SU-DHL-6 (cell line): ENCODE results near the gene TOGARAM2.
"Not testable (repeated sequence)": the region's sequence is repeated elsewhere in the genome, so short reads cannot be mapped to it uniquely, and the experiment has no call there.

Source experiments
- H2AFZ ChIP-seq: fragments of 200-600 bp; sonication (generic); 2 replicates; pipeline ENCODE4 v1.6.1; 2014; ENCODE audit warnings: low read depth, mild to moderate bottlenecking, moderate library complexity, mixed read lengths, antibody characterized with exemption, low read length; ENCODE audit not compliant: severe bottlenecking
- H3F3A ChIP-seq: fragments of 200-600 bp; shearing (Covaris generic); 2 replicates; pipeline ENCODE4 v1.6.0; 2016; ENCODE audit warnings: antibody characterized with exemption, mild to moderate bottlenecking; ENCODE audit not compliant: insufficient read depth
- H3K27ac ChIP-seq: fragments of 200-600 bp; sonication (generic); 2 replicates; pipeline ENCODE4 v1.5.1; 2016; ENCODE audit warnings: low read depth, mild to moderate bottlenecking, low read length, moderate library complexity, mixed read lengths
- H3K27me3 ChIP-seq: fragments of 200-600 bp; sonication (generic), shearing (Covaris generic); 2 replicates; pipeline ENCODE4 v1.6.0; 2014; ENCODE audit warnings: mild to moderate bottlenecking, low read length
- H3K36me3 ChIP-seq: fragments of 200-600 bp; sonication (generic); 2 replicates; pipeline ENCODE4 v1.6.1; 2014; ENCODE audit warnings: mild to moderate bottlenecking, low read length, mixed read lengths
- H3K4me2 ChIP-seq: fragments of 300-600, 200-600 bp; shearing (Covaris generic), sonication (generic); 2 replicates; pipeline ENCODE4 v1.6.0; 2014; ENCODE audit warnings: low read length, low read depth, mild to moderate bottlenecking; ENCODE audit not compliant: poor library complexity, severe bottlenecking
- H3K4me3 ChIP-seq: fragments of 200-600 bp; sonication (generic); 2 replicates; pipeline ENCODE4 v1.5.1; 2014; ENCODE audit warnings: antibody characterized with exemption, low read length, mild to moderate bottlenecking, mixed read lengths; ENCODE audit not compliant: insufficient read depth, poor library complexity, severe bottlenecking
- H3K79me2 ChIP-seq: fragments of 200-600 bp; sonication (generic); 2 replicates; pipeline ENCODE4 v1.6.1; 2014; ENCODE audit warnings: mild to moderate bottlenecking, low read length, moderate library complexity; ENCODE audit not compliant: insufficient read depth
- H3K9ac ChIP-seq: fragments of 200-600 bp; sonication (generic); 2 replicates; pipeline ENCODE4 v1.7.0; 2014; ENCODE audit warnings: mild to moderate bottlenecking, low read length
- H3K9me2 ChIP-seq: fragments of 200-600 bp; sonication (generic); replicated peaks from 2 replicates; pipeline ENCODE4 v1.6.1; 2014; ENCODE audit warnings: low read length; ENCODE audit not compliant: insufficient read depth
- H3K9me3 ChIP-seq: fragments of 200-600 bp; sonication (generic); 2 replicates; pipeline ENCODE4 v1.6.1; 2014; ENCODE audit warnings: low read length, mixed read lengths; ENCODE audit not compliant: insufficient read depth
- H4K20me1 ChIP-seq: fragments of 200-600 bp; sonication (generic); 2 replicates; pipeline ENCODE4 v1.6.1; 2014; ENCODE audit warnings: low read depth, mild to moderate bottlenecking, antibody characterized with exemption, low read length, moderate library complexity, mixed read lengths
- EZH2phosphoT487 ChIP-seq: fragments of 200-600 bp; sonication (generic), shearing (Covaris generic); conservative IDR thresholded peaks from 2 replicates; pipeline ENCODE4 v1.6.1; 2018; ENCODE audit warnings: mild to moderate bottlenecking, antibody characterized with exemption, low read length, moderate library complexity, mixed read lengths
- TF ChIP-seq, protein P1 (sequence below): fragments of 200-600 bp; sonication (generic); IDR thresholded peaks from one replicate; pipeline ENCODE4 v1.5.1; 2017; ENCODE audit warnings: antibody characterized with exemption, mild to moderate bottlenecking, low read length, moderate library complexity; ENCODE audit not compliant: insufficient read depth, poor library complexity, severe bottlenecking

TOGARAM2 gene

DNA sequence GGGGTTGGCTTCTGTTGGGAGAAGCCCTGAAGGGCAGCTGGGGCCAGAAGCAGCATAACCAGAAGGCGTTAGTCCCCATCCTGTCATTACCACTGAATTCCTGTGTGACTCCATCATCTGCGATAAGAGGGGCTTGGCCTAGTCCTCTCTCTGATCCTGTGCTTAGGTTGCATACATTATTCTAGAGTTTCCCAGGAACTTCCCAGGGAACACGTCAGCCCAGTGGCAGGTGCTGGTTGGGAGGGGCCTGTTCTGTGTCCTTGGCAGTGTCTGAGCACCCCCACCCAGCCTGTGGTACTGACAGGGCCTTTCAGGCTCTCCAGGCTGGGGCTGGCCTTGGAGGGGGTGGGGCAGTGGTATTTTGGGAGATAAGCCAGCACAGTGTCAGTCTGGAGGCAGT, 4.5 kb upstream of the TOGARAM2 start:
- Histone ChIP-seq H3K9me3 (no peaks in the 10 kb centered on the region), H3K27me3 (no peaks in the 10 kb centered on the region), H3K79me2 (no peaks in the 10 kb centered on the region), H3K4me3 (no peak overlapping the region), H3K9me2 (no peaks in the 10 kb centered on the region), H2AFZ (no peak overlapping the region), H3K36me3 (no peaks in the 10 kb centered on the region), H3K9ac (no peak overlapping the region), H4K20me1 (no peaks in the 10 kb centered on the region), H3K27ac (no peak overlapping the region), H3K4me2 (no peak overlapping the region), H3F3A (no peaks in the 10 kb centered on the region)
- TF ChIP-seq EZH2phosphoT487: no peak
- TF ChIP-seq, protein P1, sequence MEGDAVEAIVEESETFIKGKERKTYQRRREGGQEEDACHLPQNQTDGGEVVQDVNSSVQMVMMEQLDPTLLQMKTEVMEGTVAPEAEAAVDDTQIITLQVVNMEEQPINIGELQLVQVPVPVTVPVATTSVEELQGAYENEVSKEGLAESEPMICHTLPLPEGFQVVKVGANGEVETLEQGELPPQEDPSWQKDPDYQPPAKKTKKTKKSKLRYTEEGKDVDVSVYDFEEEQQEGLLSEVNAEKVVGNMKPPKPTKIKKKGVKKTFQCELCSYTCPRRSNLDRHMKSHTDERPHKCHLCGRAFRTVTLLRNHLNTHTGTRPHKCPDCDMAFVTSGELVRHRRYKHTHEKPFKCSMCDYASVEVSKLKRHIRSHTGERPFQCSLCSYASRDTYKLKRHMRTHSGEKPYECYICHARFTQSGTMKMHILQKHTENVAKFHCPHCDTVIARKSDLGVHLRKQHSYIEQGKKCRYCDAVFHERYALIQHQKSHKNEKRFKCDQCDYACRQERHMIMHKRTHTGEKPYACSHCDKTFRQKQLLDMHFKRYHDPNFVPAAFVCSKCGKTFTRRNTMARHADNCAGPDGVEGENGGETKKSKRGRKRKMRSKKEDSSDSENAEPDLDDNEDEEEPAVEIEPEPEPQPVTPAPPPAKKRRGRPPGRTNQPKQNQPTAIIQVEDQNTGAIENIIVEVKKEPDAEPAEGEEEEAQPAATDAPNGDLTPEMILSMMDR: no peak

DNA sequence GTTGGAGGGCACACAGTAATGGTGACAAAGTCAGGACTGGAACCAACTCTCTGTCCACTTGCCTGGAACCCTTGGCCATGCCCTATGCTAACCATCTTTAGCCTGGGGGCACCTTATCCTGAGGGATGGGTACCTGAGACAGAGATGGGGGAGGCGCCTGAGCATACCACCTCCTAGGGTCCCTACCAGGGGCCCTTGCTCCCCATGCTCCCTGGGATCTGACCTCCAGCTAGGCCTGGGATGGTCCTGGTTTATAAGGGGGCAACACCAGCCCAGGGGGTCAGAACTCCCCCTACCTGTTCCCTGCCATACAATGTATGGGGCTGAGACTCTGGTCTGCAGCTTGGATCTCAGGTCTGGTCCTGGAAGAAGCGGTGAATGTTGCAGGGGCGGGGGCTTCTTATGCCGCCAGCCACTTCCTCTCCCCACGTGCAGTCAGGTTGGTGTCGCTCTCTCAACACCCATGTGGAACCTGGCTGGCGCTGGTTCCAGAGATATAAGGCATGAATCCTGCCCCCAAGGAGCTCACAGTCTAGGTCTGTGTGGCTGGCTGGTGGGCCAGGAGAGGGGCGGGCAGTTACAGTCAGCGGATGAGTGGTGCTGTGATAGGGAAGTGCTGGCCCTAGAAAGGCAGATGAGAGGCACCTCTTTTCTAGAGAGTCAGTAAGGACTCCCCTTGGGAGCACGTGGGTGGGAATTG, 3.8 kb upstream of the TOGARAM2 start:
- Histone ChIP-seq H3K9me2 (no peaks in the 10 kb centered on the region), H3K9ac (no peak overlapping the region), H3K4me3 (no peak overlapping the region), H2AFZ (no peak overlapping the region), H3K27me3 (no peaks in the 10 kb centered on the region), H3K79me2 (no peaks in the 10 kb centered on the region), H3F3A (no peaks in the 10 kb centered on the region), H3K36me3 (no peaks in the 10 kb centered on the region), H3K9me3 (no peaks in the 10 kb centered on the region), H4K20me1 (no peaks in the 10 kb centered on the region), H3K4me2 (no peak overlapping the region), H3K27ac (no peak overlapping the region)
- no peak for TF ChIP-seq EZH2phosphoT487
- TF ChIP-seq, protein P1: no peak

DNA sequence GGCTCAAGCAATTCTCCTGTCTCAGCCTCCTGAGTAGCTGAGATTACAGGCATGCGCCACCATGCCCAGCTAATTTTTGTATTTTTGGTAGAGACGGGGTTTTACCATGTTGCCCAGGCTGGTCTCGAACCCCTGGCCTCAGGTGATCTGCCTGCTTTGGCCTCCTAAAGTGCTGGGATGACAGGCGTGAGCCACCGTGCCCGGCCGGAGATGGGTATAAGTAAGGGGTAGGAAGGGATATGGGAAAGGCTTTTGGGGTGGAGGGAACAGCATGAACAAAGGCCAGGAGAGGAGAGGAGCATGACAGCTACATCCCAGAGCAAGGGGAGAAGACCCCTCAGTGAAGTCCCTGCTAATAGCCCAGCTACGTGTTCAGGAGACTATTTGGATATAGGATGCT, 3.1 kb upstream of the TOGARAM2 start:
- H3K4me3 ChIP-seq, H2AFZ ChIP-seq, H3K4me2 ChIP-seq, H3K9ac ChIP-seq, H3K36me3 ChIP-seq, H3F3A ChIP-seq, H3K27ac ChIP-seq, H3K9me3 ChIP-seq, H3K27me3 ChIP-seq, H4K20me1 ChIP-seq, H3K9me2 ChIP-seq, H3K79me2 ChIP-seq: not testable (repeated sequence)

DNA sequence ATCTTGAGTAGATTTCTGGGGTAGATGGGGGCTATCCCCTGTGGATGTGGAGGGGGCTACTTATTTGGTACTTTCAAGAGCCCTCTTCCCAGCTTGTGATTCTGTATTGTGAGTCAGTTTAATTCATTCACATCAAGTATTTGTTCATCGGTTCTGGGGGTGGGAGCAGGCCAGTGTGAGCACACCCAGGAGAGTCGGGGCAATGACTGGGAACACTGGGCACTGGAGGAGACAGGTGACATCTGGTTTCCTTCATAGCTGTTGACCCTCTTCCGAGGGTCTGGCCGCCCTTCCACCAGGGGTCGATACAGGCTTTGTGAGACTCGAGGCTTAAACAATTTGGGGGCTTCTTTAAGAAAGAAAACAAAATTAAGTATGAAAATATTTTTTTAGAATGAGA, 2.5 kb upstream of the TOGARAM2 start:
- no peak overlapping the region for H3K4me2 ChIP-seq
- H3K9ac ChIP-seq: no peak overlapping the region
- H3F3A ChIP-seq: no peaks in the 10 kb centered on the region
- no peaks in the 10 kb centered on the region for H3K36me3 ChIP-seq
- no peak for TF ChIP-seq EZH2phosphoT487
- no peaks in the 10 kb centered on the region for H4K20me1 ChIP-seq
- no peak overlapping the region for H2AFZ ChIP-seq
- H3K4me3 ChIP-seq: no peak overlapping the region
- no peaks in the 10 kb centered on the region for H3K9me3 ChIP-seq
- H3K27me3 ChIP-seq: no peaks in the 10 kb centered on the region
- H3K27ac ChIP-seq: no peak overlapping the region
- no peaks in the 10 kb centered on the region for H3K79me2 ChIP-seq
- H3K9me2 ChIP-seq: no peaks in the 10 kb centered on the region
